ENCODE results near the gene VASH2.

- no peak for TF ChIP-seq CTCF (conservative IDR thresholded peaks at IDR 0.05 in 1 of 2, IDR thresholded peaks at IDR 0.05 in 1 of 2; ENCODE audit: low read depth in 1 of 2, low read length in 2 of 2)
- TF ChIP-seq EZH2 (IDR thresholded peaks at IDR 0.05; ENCODE audit: low read length, missing control alignments) = no peak
Observed at GRCh38 chr1:212984522-212985291, 34.4 kb downstream of the VASH2 start.

All from fibroblast of lung (primary cell).